ENCODE results near the gene ABCB8.
A peak's percentile ranks its signal among the peaks of the same experiment; 100 is the strongest.

The ABCB8 gene

DNA sequence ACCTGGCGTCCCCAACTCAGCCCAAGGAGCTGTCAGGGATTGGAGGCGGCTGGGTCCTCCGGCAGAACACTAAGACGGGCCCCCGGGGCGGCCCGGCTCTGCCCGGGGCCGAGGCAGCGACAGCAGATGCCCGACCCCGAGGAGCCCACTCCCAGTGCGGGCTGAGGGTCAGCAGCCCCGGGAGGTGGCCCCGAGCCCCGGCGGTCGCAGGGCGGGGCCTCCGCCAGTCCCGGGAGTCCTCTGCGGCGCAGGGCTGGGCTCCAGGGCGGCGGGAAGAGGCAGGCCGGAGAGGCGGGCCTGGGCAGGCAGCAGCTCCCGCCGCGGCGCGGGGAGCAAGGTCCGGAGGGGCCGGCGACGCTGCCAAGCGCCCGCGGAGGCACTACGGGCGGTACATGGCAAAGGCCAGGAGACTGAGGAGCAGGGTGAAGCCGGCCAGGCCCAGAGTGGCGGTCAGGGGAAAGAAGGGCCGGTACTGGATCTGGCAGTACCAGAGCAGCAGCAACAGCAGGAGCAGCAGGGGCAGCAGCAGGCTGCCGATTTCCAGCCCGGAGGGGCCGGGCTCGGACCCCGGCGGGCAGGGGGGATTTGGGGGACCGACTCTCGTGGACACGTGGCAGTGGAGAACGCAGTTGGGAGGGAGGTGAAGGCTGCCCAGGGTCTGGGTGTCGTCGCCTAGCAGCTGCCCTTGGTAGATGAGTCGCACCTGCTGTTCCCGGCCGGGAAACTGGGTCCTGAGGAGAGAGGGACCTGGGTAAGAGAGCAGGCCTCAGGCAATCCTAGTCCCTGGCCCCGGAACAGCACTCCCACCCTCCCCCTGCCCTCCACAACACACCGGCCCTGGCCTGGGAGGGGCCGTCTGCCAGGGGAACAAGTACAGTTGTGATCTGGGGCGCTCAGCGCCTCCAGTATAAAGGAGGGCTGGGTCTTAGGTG is 53.2 kb downstream of the ABCB8 start:
- Histone ChIP-seq H3K9ac (ENCODE audit: low read depth, low read length) (peak overlapping the region; percentile 99), H3K4me1 (ENCODE audit: control insufficient read depth, insufficient read depth, low read length) (peaks cover 45% of the 10 kb centered on the region), H3K36me3 (ENCODE audit: insufficient read depth, low read length) (peaks cover 14% of the 10 kb centered on the region), H3K27me3 (ENCODE audit: control insufficient read depth, insufficient read depth, low read length) (no peaks in the 10 kb centered on the region), H3K4me3 (ENCODE audit: low read length) (peak overlapping the region; percentile 81), H3K9me3 (replicated peaks; ENCODE audit: low read length) (no peaks in the 10 kb centered on the region), H3K4me2 (ENCODE audit: low read length) (peak overlapping the region; percentile 99)

GRCh38 chr7:151082141-151083070 is 54.2 kb downstream of the ABCB8 start:
- Histone ChIP-seq H3K9ac (ENCODE audit: low read depth, low read length) (peak overlapping the region; percentile 99), H3K4me1 (ENCODE audit: control insufficient read depth, insufficient read depth, low read length) (peaks cover 45% of the 10 kb centered on the region)

GRCh38 chr7:151083071-151083823 is 55.0 kb downstream of the ABCB8 start, which contains the start of gene TMUB1:
TMUB1 (minus strand) TSS chr7:151083493; CDS start chr7:151082563, 930 bp downstream.
- Histone ChIP-seq H3K36me3 (ENCODE audit: insufficient read depth, low read length) (peaks cover 4% of the 10 kb centered on the region), H3K9me3 (replicated peaks; ENCODE audit: low read length) (no peaks in the 10 kb centered on the region), H3K4me2 (ENCODE audit: low read length) (peak within 1 kb of the TSS; percentile 99), H3K4me1 (ENCODE audit: control insufficient read depth, insufficient read depth, low read length) (peaks cover 51% of the 10 kb centered on the region), H3K27me3 (ENCODE audit: control insufficient read depth, insufficient read depth, low read length) (no peaks in the 10 kb centered on the region), H3K9ac (ENCODE audit: low read depth, low read length) (peak within 1 kb of the TSS; percentile 99), H3K4me3 (ENCODE audit: low read length) (peak within 1 kb of the TSS; percentile 81)

More at GRCh38 chr7:151082141-151083070, 54.2 kb downstream of the ABCB8 start:
- H3K9me3 ChIP-seq (replicated peaks; ENCODE audit: low read length), result no peaks in the 10 kb centered on the region
- H3K4me2 ChIP-seq (ENCODE audit: low read length), result peak overlapping the region; percentile 99
- H3K27me3 ChIP-seq (ENCODE audit: control insufficient read depth, insufficient read depth, low read length), result no peaks in the 10 kb centered on the region
- H3K4me3 ChIP-seq (ENCODE audit: low read length), result peak overlapping the region; percentile 81
- peaks cover 6% of the 10 kb centered on the region for H3K36me3 ChIP-seq (ENCODE audit: insufficient read depth, low read length)

DNA sequence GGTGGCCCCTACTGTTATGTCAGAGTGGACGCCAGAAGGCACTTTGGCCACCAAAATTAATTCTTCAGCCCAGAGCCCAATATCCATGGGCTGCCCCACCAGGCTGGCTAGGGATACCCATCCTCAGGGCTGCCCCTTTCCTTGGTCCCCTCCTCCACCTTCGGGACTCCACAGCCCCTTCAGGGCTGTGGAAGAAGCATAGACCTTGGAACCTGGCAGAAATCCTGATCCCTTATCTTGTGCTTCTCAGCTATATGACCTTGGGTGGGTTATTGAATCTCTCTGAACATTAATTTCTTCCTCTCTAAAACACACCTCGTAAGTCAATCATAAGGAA is 55.5 kb downstream of the ABCB8 start:
- H3K4me3 ChIP-seq (ENCODE audit: low read length), result peak overlapping the region; percentile 81

DNA sequence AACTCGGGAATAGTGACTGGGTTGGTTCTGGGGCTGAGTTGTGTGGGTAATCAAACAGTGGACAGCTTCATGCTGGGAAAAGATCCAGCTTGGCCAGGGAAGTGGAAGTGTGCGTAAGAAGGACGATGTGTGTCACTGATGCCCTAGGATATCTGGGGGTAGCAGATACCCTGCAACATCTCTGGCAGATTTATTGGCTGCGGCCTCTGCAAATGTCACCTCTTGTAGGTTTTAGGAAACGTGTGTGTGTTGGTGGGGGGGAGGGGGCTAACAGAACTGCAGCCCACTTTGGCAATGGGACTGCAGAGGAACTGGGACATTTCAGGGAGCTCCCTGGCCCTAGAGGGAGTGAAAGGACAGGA is 57.1 kb downstream of the ABCB8 start:
- Histone ChIP-seq H3K4me2 (ENCODE audit: low read length) (peak overlapping the region; percentile 82), H3K4me1 (ENCODE audit: control insufficient read depth, insufficient read depth, low read length) (peaks cover 58% of the 10 kb centered on the region), H3K9ac (ENCODE audit: low read depth, low read length) (peak overlapping the region; percentile 71), H3K4me3 (ENCODE audit: low read length) (peak overlapping the region; percentile 79), H3K36me3 (ENCODE audit: insufficient read depth, low read length) (no peaks in the 10 kb centered on the region), H3K27me3 (ENCODE audit: control insufficient read depth, insufficient read depth, low read length) (no peaks in the 10 kb centered on the region), H3K9me3 (replicated peaks; ENCODE audit: low read length) (no peaks in the 10 kb centered on the region)

More for the DNA sequence above, 55.5 kb downstream of the ABCB8 start:
- H3K4me1 ChIP-seq (ENCODE audit: control insufficient read depth, insufficient read depth, low read length), result peaks cover 55% of the 10 kb centered on the region
- H3K36me3 ChIP-seq (ENCODE audit: insufficient read depth, low read length), result peaks cover 3% of the 10 kb centered on the region
- H3K9me3 ChIP-seq (replicated peaks; ENCODE audit: low read length), result no peaks in the 10 kb centered on the region
- no peaks in the 10 kb centered on the region for H3K27me3 ChIP-seq (ENCODE audit: control insufficient read depth, insufficient read depth, low read length)
- peak overlapping the region; percentile 99 for H3K9ac ChIP-seq (ENCODE audit: low read depth, low read length)
- peak overlapping the region; percentile 99 for H3K4me2 ChIP-seq (ENCODE audit: low read length)

GRCh38 chr7:151085691-151086620 is 57.7 kb downstream of the ABCB8 start, which contains the start of gene AGAP3:
AGAP3 (plus strand) TSS chr7:151086475; CDS start chr7:151086742, 267 bp downstream.
- Histone ChIP-seq H3K9me3 (replicated peaks; ENCODE audit: low read length) (no peaks in the 10 kb centered on the region), H3K4me3 (ENCODE audit: low read length) (peak within 1 kb of the TSS; percentile 88), H3K27me3 (ENCODE audit: control insufficient read depth, insufficient read depth, low read length) (no peaks in the 10 kb centered on the region), H3K4me2 (ENCODE audit: low read length) (peak within 1 kb of the TSS; percentile 100), H3K36me3 (ENCODE audit: insufficient read depth, low read length) (no peaks in the 10 kb centered on the region), H3K4me1 (ENCODE audit: control insufficient read depth, insufficient read depth, low read length) (peaks cover 56% of the 10 kb centered on the region), H3K9ac (ENCODE audit: low read depth, low read length) (peak within 1 kb of the TSS; percentile 90)

DNA sequence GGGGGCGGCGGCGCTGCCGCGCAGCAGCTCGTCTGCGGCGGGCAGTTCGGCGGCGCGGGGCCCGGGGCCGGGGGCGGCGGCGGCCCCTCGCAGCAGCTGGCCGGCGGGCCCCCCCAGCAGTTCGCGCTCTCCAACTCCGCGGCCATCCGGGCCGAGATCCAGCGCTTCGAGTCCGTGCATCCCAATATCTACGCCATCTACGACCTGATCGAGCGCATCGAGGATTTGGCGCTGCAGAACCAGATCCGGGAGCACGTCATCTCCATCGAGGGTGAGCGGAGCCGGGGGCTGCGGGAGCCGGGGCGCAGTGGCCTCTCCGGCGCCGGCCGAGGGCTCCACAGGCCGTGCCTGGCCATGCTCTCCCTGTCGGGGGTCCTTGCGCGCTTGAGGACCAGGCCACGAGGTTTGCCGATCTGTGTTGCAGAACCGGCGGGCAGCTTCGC is 58.6 kb downstream of the ABCB8 start:
- Histone ChIP-seq H3K27me3 (ENCODE audit: control insufficient read depth, insufficient read depth, low read length) (no peaks in the 10 kb centered on the region), H3K4me1 (ENCODE audit: control insufficient read depth, insufficient read depth, low read length) (peaks cover 47% of the 10 kb centered on the region)

DNA sequence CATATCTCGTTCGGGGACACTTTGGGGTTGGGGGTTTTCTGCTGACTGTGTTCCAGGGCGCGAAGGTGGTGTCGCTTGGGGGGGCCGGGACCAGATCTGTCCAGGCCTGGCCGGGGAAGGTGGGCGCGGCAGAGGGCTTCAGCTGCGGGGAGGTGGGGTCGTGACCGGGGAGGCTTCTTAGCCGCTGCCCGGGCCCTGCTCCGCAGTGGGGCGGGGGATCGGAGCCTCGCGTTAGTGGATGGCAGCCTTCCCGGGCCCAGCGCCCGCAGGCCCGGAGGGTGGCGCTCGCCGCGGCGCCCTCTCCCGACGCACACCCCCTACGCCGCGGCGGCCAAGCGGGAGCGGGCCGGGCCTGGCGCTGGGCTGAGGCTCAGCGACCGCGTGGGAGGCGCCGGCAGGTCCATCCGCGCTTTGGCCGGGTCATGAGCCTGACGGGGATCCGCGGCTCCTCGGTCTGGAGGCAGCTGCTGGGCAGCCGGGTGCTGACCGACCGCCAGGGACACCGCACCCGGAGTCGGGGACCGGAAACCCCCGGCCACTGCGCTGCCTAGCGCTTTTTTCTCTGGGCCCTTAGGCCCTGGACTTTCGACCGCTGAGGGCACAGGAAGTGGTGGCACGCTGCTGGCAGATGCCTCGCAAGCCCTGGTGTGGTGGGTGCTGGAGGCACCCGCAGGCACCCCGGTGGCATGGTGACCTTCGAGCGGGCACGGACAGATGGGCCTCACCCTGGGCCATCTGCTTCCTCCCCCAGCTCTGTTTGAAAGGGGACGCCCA is 59.2 kb downstream of the ABCB8 start:
- Histone ChIP-seq H3K4me2 (ENCODE audit: low read length) (peak overlapping the region; percentile 100), H3K9me3 (replicated peaks; ENCODE audit: low read length) (no peaks in the 10 kb centered on the region), H3K4me3 (ENCODE audit: low read length) (peak overlapping the region; percentile 88), H3K27me3 (ENCODE audit: control insufficient read depth, insufficient read depth, low read length) (no peaks in the 10 kb centered on the region), H3K36me3 (ENCODE audit: insufficient read depth, low read length) (peaks cover 9% of the 10 kb centered on the region), H3K9ac (ENCODE audit: low read depth, low read length) (peak overlapping the region; percentile 90), H3K4me1 (ENCODE audit: control insufficient read depth, insufficient read depth, low read length) (peaks cover 41% of the 10 kb centered on the region)

More for the DNA sequence above, 58.6 kb downstream of the ABCB8 start:
- Histone ChIP-seq H3K4me3 (ENCODE audit: low read length) (peak overlapping the region; percentile 88), H3K4me2 (ENCODE audit: low read length) (peak overlapping the region; percentile 100), H3K9me3 (replicated peaks; ENCODE audit: low read length) (no peaks in the 10 kb centered on the region), H3K9ac (ENCODE audit: low read depth, low read length) (peak overlapping the region; percentile 90), H3K36me3 (ENCODE audit: insufficient read depth, low read length) (peaks cover 3% of the 10 kb centered on the region)

GRCh38 chr7:151088019-151088855 is 60.0 kb downstream of the ABCB8 start:
- no peaks in the 10 kb centered on the region for H3K9me3 ChIP-seq (replicated peaks; ENCODE audit: low read length)
- H3K4me3 ChIP-seq (ENCODE audit: low read length), result peak overlapping the region; percentile 88
- H3K27me3 ChIP-seq (ENCODE audit: control insufficient read depth, insufficient read depth, low read length), result no peaks in the 10 kb centered on the region
- H3K4me1 ChIP-seq (ENCODE audit: control insufficient read depth, insufficient read depth, low read length), result peaks cover 38% of the 10 kb centered on the region
- H3K4me2 ChIP-seq (ENCODE audit: low read length), result peak overlapping the region; percentile 100
- H3K36me3 ChIP-seq (ENCODE audit: insufficient read depth, low read length), result peaks cover 9% of the 10 kb centered on the region
- peak overlapping the region; percentile 90 for H3K9ac ChIP-seq (ENCODE audit: low read depth, low read length)

Measured in skeletal muscle satellite cell (primary cell).